B cell (primary cell): ENCODE results near the gene AHCTF1. TPM values are rescaled to one million over a fixed set of nuclear protein-coding genes. Genes with fewer than 3 reads are reported as not detected.

ENCODE experiments used
- ATAC-seq: fragments of 200-7000 bp; cut with Tn5 transposase; one replicate; pipeline ENCODE4 v1.10.0; 2021; ENCODE audit warnings: low read depth, mild to moderate bottlenecking, moderate number of reproducible peaks, moderate library complexity
- CTCF ChIA-PET: fragments of 350-600 bp; sonication (Branson Sonifier 250); formaldehyde crosslinking; loops from one replicate; lab custom pipeline; 2021; ENCODE audit warnings: antibody characterized with exemption, inconsistent platforms; lab: Charles Lee
- POLR2A ChIA-PET: fragments of 350-600 bp; sonication (Branson Sonifier 250); formaldehyde crosslinking; loops from one replicate; lab custom pipeline; 2021; ENCODE audit warnings: antibody characterized with exemption; lab: Charles Lee
- DNase-seq: peaks from one replicate; pipeline ENCODE4 v3.0.0; 2013
- H2AFZ ChIP-seq: 2 replicates; pipeline ENCODE4 v1.6.1; 2012; ENCODE audit warnings: mild to moderate bottlenecking, low read depth, low read length; ENCODE audit not compliant: insufficient read depth, poor library complexity, severe bottlenecking
- H3K27ac ChIP-seq, 2 donors: 1 replicate in 1 of 2; 2 replicates in 1 of 2; pipeline ENCODE4 v1.5.1; 2012 to 2013; ENCODE audit warnings: low read length in 2 of 2, mild to moderate bottlenecking in 2 of 2, moderate library complexity in 1 of 2
- H3K27me3 ChIP-seq, 4 experiments: fragments of 200-600 bp in 1 of 4; sonication (generic) in 1 of 4; replicated peaks in 1 of 4; 1 replicate in 2 of 4; 2 replicates in 2 of 4; pipeline versions ENCODE4 v1.6.1 to v1.7.0; 2013 to 2016; ENCODE audit warnings: low read length in 3 of 4, mild to moderate bottlenecking in 2 of 4, mixed read lengths in 1 of 4, moderate library complexity in 1 of 4; ENCODE audit not compliant: insufficient read depth in 4 of 4, control insufficient read depth in 3 of 4; ENCODE audit errors: control extremely low read depth in 1 of 4
- H3K36me3 ChIP-seq, 2 experiments: replicated peaks in 1 of 2; 1 replicate in 1 of 2; 2 replicates in 1 of 2; pipeline versions ENCODE4 v1.6.1 to v1.7.1; 2013; ENCODE audit warnings: low read length in 1 of 2; ENCODE audit not compliant: insufficient read depth in 2 of 2, control insufficient read depth in 1 of 2; ENCODE audit errors: control extremely low read depth in 1 of 2, extremely low read depth in 1 of 2
- H3K4me1 ChIP-seq, 2 donors: fragments of 200-600 bp in 1 of 2; sonication (generic) in 1 of 2; 1 replicate in 1 of 2; 2 replicates in 1 of 2; pipeline versions ENCODE4 v1.5.1 to v1.6.1; 2013 to 2017; ENCODE audit warnings: low read length in 2 of 2; ENCODE audit not compliant: control insufficient read depth in 2 of 2, insufficient read depth in 2 of 2
- H3K4me2 ChIP-seq: replicated peaks from 2 replicates; pipeline ENCODE3; 2012; ENCODE audit warnings: mild to moderate bottlenecking, low read depth, low read length; ENCODE audit not compliant: poor library complexity, severe bottlenecking
- H3K4me3 ChIP-seq, 5 experiments: fragments of 200-600 bp in 1 of 5; sonication (generic) in 1 of 5; 1 replicate in 3 of 5; 2 replicates in 2 of 5; pipeline versions ENCODE4 v1.5.1 to v1.7.0; 2011 to 2016; ENCODE audit warnings: low read length in 4 of 5, mild to moderate bottlenecking in 4 of 5, low read depth in 2 of 5, control low read depth in 1 of 5, moderate library complexity in 1 of 5; ENCODE audit not compliant: insufficient read depth in 1 of 5; ENCODE audit errors: control extremely low read depth in 1 of 5, extremely low read depth in 1 of 5
- H3K79me2 ChIP-seq: fragments of 200-600 bp; sonication (generic); one replicate; pipeline ENCODE4 v1.6.0; 2016; ENCODE audit warnings: low read length; ENCODE audit not compliant: control insufficient read depth, insufficient read depth
- H3K9ac ChIP-seq: fragments of 200-600 bp; sonication (generic); 2 replicates; pipeline ENCODE4 v1.6.1; 2017; ENCODE audit warnings: mild to moderate bottlenecking, low read length, moderate library complexity
- H3K9me3 ChIP-seq, 3 donors: one replicate each; pipeline versions ENCODE4 v1.6.1 to v1.7.1; 2013; ENCODE audit warnings: low read length in 2 of 3; ENCODE audit not compliant: control insufficient read depth in 2 of 3, insufficient read depth in 1 of 3; ENCODE audit errors: control extremely low read depth in 1 of 3
- H4K20me1 ChIP-seq: 2 replicates; pipeline ENCODE4 v1.6.0; 2012; ENCODE audit warnings: mild to moderate bottlenecking, low read length; ENCODE audit not compliant: insufficient read depth, control insufficient read depth, poor library complexity, severe bottlenecking
- H3K27ac Mint-ChIP-seq: one replicate; pipeline ENCODE4 v1.8.0; 2021; ENCODE audit warnings: mixed read lengths
- H3K27me3 Mint-ChIP-seq: one replicate; pipeline ENCODE4 v1.8.0; 2021; ENCODE audit warnings: mixed read lengths
- H3K4me1 Mint-ChIP-seq: one replicate; pipeline ENCODE4 v1.8.0; 2021; ENCODE audit warnings: mixed read lengths
- H3K4me3 Mint-ChIP-seq: one replicate; pipeline ENCODE4 v1.8.0; 2021; ENCODE audit warnings: mixed read lengths
- H3K9me3 Mint-ChIP-seq: one replicate; pipeline ENCODE4 v1.8.0; 2022; ENCODE audit warnings: mixed read lengths; ENCODE audit not compliant: insufficient read depth
- CTCF ChIP-seq: fragments of 200-600 bp; IDR thresholded peaks from one replicate; pipeline ENCODE4 v1.8.0; 2022; ENCODE audit warnings: antibody characterized with exemption, mild to moderate bottlenecking
- EZH2 ChIP-seq: IDR thresholded peaks from 2 replicates; pipeline ENCODE4 v1.6.1; 2012; ENCODE audit warnings: borderline replicate concordance, low read depth, mild to moderate bottlenecking, moderate library complexity, low read length; ENCODE audit not compliant: insufficient read depth, poor library complexity, severe bottlenecking
- WGBS: methylation state at CpG from one replicate; pipeline ENCODE4 v1.1.5; 2013; ENCODE audit warnings: missing lambda C conversion rate; ENCODE audit not compliant: insufficient coverage; 5-methylcytosine and 5-hydroxymethylcytosine counted together
- intact Hi-C: fragments of 100-400 bp; cut with micrococcal nuclease; formaldehyde crosslinking; loops from one replicate; pipeline ENCODE4 v1.10.0; 2022
- polyA plus RNA-seq: library from polyadenylated mRNA; depleted of rRNA; stranded (reverse); fragments of >200 nt; gene quantifications from 2 replicates; pipeline ENCODE4 v1.2.3, GENCODE V29; 2012
- total RNA-seq, 2 donors: library from RNA; stranded (reverse); fragments of 120-200 nt in 1 of 2; gene quantifications; 1 replicate in 1 of 2; 2 replicates in 1 of 2; pipeline versions ENCODE4 v1.2.3 to v1.2.4, GENCODE V29; 2013 to 2022

AHCTF1 gene
- total and polyA plus RNA-seq, 2 donors (not counting 1 experiment from before 2014, with no cell fraction given), result 8.6 to 34.8 TPM

GRCh38 chr1:246878551-246878950, 53.2 kb downstream of the AHCTF1 start:
- Histone ChIP-seq H3K27ac (no peak overlapping the region), H3K79me2 (peaks cover 6% of the 10 kb centered on the region), H3K4me1 (no peaks in the 10 kb centered on the region), H3K27me3 (no peaks in the 10 kb centered on the region), H3K9me3 (no peaks in the 10 kb centered on the region), H4K20me1 (no peaks in the 10 kb centered on the region), H2AFZ (no peak overlapping the region), H3K4me2 (no peak overlapping the region), H3K4me3 (no peak overlapping the region), H3K9ac (no peak overlapping the region), H3K36me3 (peaks cover 19 to 36% of the 10 kb centered on the region in 2 experiments)
- ATAC-seq (no peak), DNase-seq (no peak)
- H3K4me3 Mint-ChIP-seq, result no peak overlapping the region
- POLR2A ChIA-PET, result no interaction called here
- CTCF ChIA-PET, result no interaction called here
- intact Hi-C loops, result no loop called here
- H3K9me3 Mint-ChIP-seq, result no peaks in the 10 kb centered on the region
- no peaks in the 10 kb centered on the region for H3K27me3 Mint-ChIP-seq
- 100% methylated on average over 1 of the region's 4 CpGs for WGBS
- H3K27ac Mint-ChIP-seq, result no peak overlapping the region
- TF ChIP-seq CTCF (no peak), EZH2 (no peak)
- no peaks in the 10 kb centered on the region for H3K4me1 Mint-ChIP-seq

DNA sequence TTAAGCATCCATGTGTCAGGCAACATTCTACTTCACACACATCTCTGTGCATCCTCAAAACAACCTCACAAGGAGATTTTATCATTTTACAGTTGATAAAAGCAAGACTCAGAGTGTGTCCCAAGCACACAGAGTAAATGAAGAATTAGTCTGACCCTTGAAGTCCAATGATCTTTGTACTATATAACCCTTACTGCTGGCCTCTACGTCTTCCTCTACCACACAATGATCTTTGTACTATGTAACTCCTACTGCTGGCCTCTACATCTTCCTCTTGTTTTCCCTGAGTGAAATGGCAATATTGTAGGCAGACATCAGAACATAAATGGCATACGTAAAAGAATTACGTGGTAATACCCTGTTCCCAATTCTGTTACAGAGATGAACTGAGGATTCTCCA, 55.3 kb downstream of the AHCTF1 start:
- intact Hi-C loops, result no loop called here
- Histone ChIP-seq H4K20me1 (no peaks in the 10 kb centered on the region), H3K4me3 (no peak overlapping the region), H3K4me2 (no peak overlapping the region), H3K9me3 (no peaks in the 10 kb centered on the region), H3K9ac (no peak overlapping the region), H3K27ac (no peak overlapping the region), H3K27me3 (no peaks in the 10 kb centered on the region), H3K36me3 (peaks cover 24 to 42% of the 10 kb centered on the region in 2 experiments), H2AFZ (no peak overlapping the region), H3K4me1 (no peaks in the 10 kb centered on the region), H3K79me2 (peaks cover 6% of the 10 kb centered on the region)
- Mint-ChIP-seq H3K27me3 (no peaks in the 10 kb centered on the region), H3K4me1 (no peaks in the 10 kb centered on the region), H3K27ac (no peak overlapping the region), H3K4me3 (no peak overlapping the region), H3K9me3 (no peaks in the 10 kb centered on the region)
- WGBS, result 100% methylated on average over 3 of the region's 3 CpGs
- CTCF ChIA-PET, result no interaction called here
- POLR2A ChIA-PET, result interaction anchor here (0.6 kb wide), 1 partner anchor 1069 kb away, joined by 5 read pairs; no protein-coding TSS in a partner anchor
- no peak for TF ChIP-seq EZH2
- no peak for TF ChIP-seq CTCF
- ATAC-seq (no peak), DNase-seq (no peak)
